ENCODE data around the gene ATP5F1A. TPM values are rescaled to one million over a fixed set of nuclear protein-coding genes. Genes with fewer than 3 reads are reported as not detected.
A peak's percentile ranks its signal among the peaks of the same experiment; 100 is the strongest.

ATP5F1A gene
- polyA plus RNA-seq, 1 donor (not counting 4 experiments of a cell fraction or from before 2014, with no cell fraction given), result 512 TPM

DNA sequence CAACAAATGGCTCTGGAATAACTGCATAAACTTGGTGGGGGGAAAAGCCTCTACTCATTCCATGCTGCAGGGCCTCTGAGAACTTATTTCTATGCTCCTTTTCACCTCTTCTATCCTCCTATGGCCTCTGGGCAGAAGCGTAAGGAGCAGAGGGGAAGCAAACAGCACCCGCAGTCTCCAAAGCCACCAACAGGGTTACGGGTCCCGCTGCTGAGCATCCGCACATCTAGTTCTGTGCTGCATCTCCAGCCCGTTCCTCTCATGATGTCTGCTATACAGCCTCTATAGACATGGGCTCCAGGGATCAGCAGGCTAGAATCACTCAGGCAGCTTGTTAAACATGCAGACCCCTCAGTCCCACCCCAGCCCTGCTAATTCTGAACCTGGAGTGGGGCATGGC is 52.0 kb downstream of the ATP5F1A start:
- dilution Hi-C loops (cut with MboI; ENCODE audit: extremely low pct_ligation_motif_present, low sequenced_read_pairs), result no loop called here
- no peaks in the 10 kb centered on the region for H3K9me1 ChIP-seq (ENCODE audit: control insufficient read depth, extremely low read depth, insufficient read depth, low read length)
- no peak overlapping the region for H2AFZ ChIP-seq (ENCODE audit: control insufficient read depth, low read length)
- H3K9ac ChIP-seq (ENCODE audit: control insufficient read depth, extremely low read depth, insufficient read depth, low read length), result no peak overlapping the region
- no peak for FAIRE-seq
- no peak overlapping the region for H3K27ac ChIP-seq (ENCODE audit: control insufficient read depth, insufficient read depth, low read length)
- TF ChIP-seq, protein P1, sequence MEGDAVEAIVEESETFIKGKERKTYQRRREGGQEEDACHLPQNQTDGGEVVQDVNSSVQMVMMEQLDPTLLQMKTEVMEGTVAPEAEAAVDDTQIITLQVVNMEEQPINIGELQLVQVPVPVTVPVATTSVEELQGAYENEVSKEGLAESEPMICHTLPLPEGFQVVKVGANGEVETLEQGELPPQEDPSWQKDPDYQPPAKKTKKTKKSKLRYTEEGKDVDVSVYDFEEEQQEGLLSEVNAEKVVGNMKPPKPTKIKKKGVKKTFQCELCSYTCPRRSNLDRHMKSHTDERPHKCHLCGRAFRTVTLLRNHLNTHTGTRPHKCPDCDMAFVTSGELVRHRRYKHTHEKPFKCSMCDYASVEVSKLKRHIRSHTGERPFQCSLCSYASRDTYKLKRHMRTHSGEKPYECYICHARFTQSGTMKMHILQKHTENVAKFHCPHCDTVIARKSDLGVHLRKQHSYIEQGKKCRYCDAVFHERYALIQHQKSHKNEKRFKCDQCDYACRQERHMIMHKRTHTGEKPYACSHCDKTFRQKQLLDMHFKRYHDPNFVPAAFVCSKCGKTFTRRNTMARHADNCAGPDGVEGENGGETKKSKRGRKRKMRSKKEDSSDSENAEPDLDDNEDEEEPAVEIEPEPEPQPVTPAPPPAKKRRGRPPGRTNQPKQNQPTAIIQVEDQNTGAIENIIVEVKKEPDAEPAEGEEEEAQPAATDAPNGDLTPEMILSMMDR (optimal IDR thresholded peaks at IDR 0.05 in 1 of 3, IDR thresholded peaks at IDR 0.05 in 1 of 3, conservative IDR thresholded peaks at IDR 0.05 in 1 of 3; ENCODE audit: extremely low read depth in 1 of 3, insufficient read depth in 2 of 3, low read length in 3 of 3), result no peak
- peaks cover 19% of the 10 kb centered on the region for H3K79me2 ChIP-seq (ENCODE audit: control insufficient read depth, insufficient read depth, low read length)
- no peak overlapping the region for H3K4me3 ChIP-seq (ENCODE audit: control insufficient read depth in 2 of 3, extremely low read depth in 1 of 3, insufficient read depth in 2 of 3, low read depth in 1 of 3, low read length in 3 of 3)
- no peak for DNase-seq (ENCODE audit: low read depth, low spot score)
- no peak overlapping the region for H3K4me2 ChIP-seq (ENCODE audit: control insufficient read depth, extremely low read depth, insufficient read depth, low read depth, low read length)
- no peaks in the 10 kb centered on the region for H3K9me3 ChIP-seq (ENCODE audit: control insufficient read depth, low read depth, low read length)
- peaks cover 20% of the 10 kb centered on the region for H3K4me1 ChIP-seq (ENCODE audit: control insufficient read depth, extremely low read depth, insufficient read depth, low read length)
- H3K27me3 ChIP-seq (ENCODE audit: control insufficient read depth, extremely low read depth, insufficient read depth, low read length), result no peaks in the 10 kb centered on the region
- no peaks in the 10 kb centered on the region for H3K36me3 ChIP-seq (ENCODE audit: control insufficient read depth in 2 of 2, extremely low read depth in 1 of 2, insufficient read depth in 2 of 2, low read length in 2 of 2)
- H4K20me1 ChIP-seq (ENCODE audit: control insufficient read depth, extremely low read depth, insufficient read depth, low read length), result no peaks in the 10 kb centered on the region

DNA sequence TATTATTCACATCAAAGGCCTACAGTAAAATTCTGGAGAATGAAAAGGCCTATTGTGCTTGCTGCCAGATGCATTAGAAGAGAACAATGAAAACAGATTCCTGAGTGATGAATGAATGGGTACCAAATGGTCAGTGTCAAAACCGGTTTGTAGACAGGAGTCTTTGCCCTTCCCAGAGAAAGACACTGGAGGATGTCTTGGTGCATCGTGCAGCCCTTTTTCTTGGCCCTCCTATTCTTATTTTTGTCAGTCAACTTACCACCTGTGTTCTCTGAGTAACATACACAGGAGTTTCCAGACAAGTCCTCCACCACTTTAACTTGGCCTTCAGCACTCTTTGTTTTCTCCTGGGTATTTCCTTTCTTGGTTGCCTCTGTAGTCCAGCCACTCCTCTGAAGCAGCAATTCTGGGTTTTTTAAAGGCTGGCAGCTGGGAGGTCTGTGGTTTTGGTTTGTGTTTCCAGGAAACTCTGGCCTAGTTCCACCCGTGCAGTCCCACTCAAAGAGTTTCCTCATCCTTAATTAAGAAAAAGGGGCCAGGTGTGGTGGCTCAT is 55.4 kb downstream of the ATP5F1A start:
- Histone ChIP-seq H3K79me2 (ENCODE audit: control insufficient read depth, insufficient read depth, low read length) (peaks cover 16% of the 10 kb centered on the region), H3K9me3 (ENCODE audit: control insufficient read depth, low read depth, low read length) (no peaks in the 10 kb centered on the region), H3K9me1 (ENCODE audit: control insufficient read depth, extremely low read depth, insufficient read depth, low read length) (no peaks in the 10 kb centered on the region), H3K27ac (ENCODE audit: control insufficient read depth, insufficient read depth, low read length) (peak overlapping the region; percentile 26), H3K9ac (ENCODE audit: control insufficient read depth, extremely low read depth, insufficient read depth, low read length) (no peak overlapping the region), H3K27me3 (ENCODE audit: control insufficient read depth, extremely low read depth, insufficient read depth, low read length) (no peaks in the 10 kb centered on the region), H3K36me3 (ENCODE audit: control insufficient read depth in 2 of 2, extremely low read depth in 1 of 2, insufficient read depth in 2 of 2, low read length in 2 of 2) (peaks cover 0 to 5% of the 10 kb centered on the region in 2 experiments), H3K4me1 (ENCODE audit: control insufficient read depth, extremely low read depth, insufficient read depth, low read length) (peaks cover 20% of the 10 kb centered on the region), H2AFZ (ENCODE audit: control insufficient read depth, low read length) (no peak overlapping the region), H3K4me2 (ENCODE audit: control insufficient read depth, extremely low read depth, insufficient read depth, low read depth, low read length) (peak overlapping the region; percentile 35), H4K20me1 (ENCODE audit: control insufficient read depth, extremely low read depth, insufficient read depth, low read length) (no peaks in the 10 kb centered on the region), H3K4me3 (ENCODE audit: control insufficient read depth in 2 of 3, extremely low read depth in 1 of 3, insufficient read depth in 2 of 3, low read depth in 1 of 3, low read length in 3 of 3) (no peak overlapping the region)
- dilution Hi-C loops (cut with MboI; ENCODE audit: extremely low pct_ligation_motif_present, low sequenced_read_pairs), result no loop called here
- DNase-seq (ENCODE audit: low read depth, low spot score) (no peak), FAIRE-seq (peak; percentile 93)
- TF ChIP-seq, protein P1 (optimal IDR thresholded peaks at IDR 0.05 in 1 of 3, IDR thresholded peaks at IDR 0.05 in 1 of 3, conservative IDR thresholded peaks at IDR 0.05 in 1 of 3; ENCODE audit: extremely low read depth in 1 of 3, insufficient read depth in 2 of 3, low read length in 3 of 3), result no peak
- no peak for TF ChIP-seq EZH2 (IDR thresholded peaks at IDR 0.05; ENCODE audit: low read length)
